ENCODE results near the gene MARK3.
A peak's percentile ranks its signal among the peaks of the same experiment; 100 is the strongest.

Gene MARK3

GRCh38 chr14:103526247-103526913 lies 141.2 kb downstream of the MARK3 start:
- Histone ChIP-seq H3K4me3 (ENCODE audit: low read depth, low read length) (no peak overlapping the region), H3K4me2 (ENCODE audit: low read length) (no peak overlapping the region), H3K9me3 (ENCODE audit: control insufficient read depth, low read length) (no peaks in the 10 kb centered on the region), H2AFZ (no peak overlapping the region), H3K4me1 (peaks cover 8% of the 10 kb centered on the region), H3K9ac (no peak overlapping the region), H3K79me2 (peaks cover 10% of the 10 kb centered on the region), H3K27me3 (ENCODE audit: control insufficient read depth, insufficient read depth, low read length) (no peaks in the 10 kb centered on the region), H3K27ac (no peak overlapping the region), H3K36me3 (ENCODE audit: control insufficient read depth, insufficient read depth, low read length) (no peaks in the 10 kb centered on the region)
- no peak for TF ChIP-seq CTCF (IDR thresholded peaks at IDR 0.05)

- no peaks in the 10 kb centered on the region for H3K9me3 ChIP-seq (ENCODE audit: control insufficient read depth, low read length)
- H3K79me2 ChIP-seq, result peaks cover 10% of the 10 kb centered on the region
- no peak overlapping the region for H3K9ac ChIP-seq
- H3K4me1 ChIP-seq, result peaks cover 8% of the 10 kb centered on the region
- no peak overlapping the region for H3K4me3 ChIP-seq (ENCODE audit: low read depth, low read length)
- no peak overlapping the region for H3K27ac ChIP-seq
- H3K27me3 ChIP-seq (ENCODE audit: control insufficient read depth, insufficient read depth, low read length), result no peaks in the 10 kb centered on the region
- H3K36me3 ChIP-seq (ENCODE audit: control insufficient read depth, insufficient read depth, low read length), result no peaks in the 10 kb centered on the region
- TF ChIP-seq CTCF (IDR thresholded peaks at IDR 0.05), result no peak
- no peak overlapping the region for H2AFZ ChIP-seq
- no peak overlapping the region for H3K4me2 ChIP-seq (ENCODE audit: low read length)
Measured at GRCh38 chr14:103526914-103527248, 141.7 kb downstream of the MARK3 start.

GRCh38 chr14:103527408-103528145 lies 142.4 kb downstream of the MARK3 start:
- Histone ChIP-seq H3K27me3 (ENCODE audit: control insufficient read depth, insufficient read depth, low read length) (no peaks in the 10 kb centered on the region), H3K4me3 (ENCODE audit: low read depth, low read length) (peak overlapping the region; percentile 97), H3K9ac (no peak overlapping the region), H3K27ac (peak overlapping the region; percentile 99), H3K4me1 (peaks cover 8% of the 10 kb centered on the region), H3K36me3 (ENCODE audit: control insufficient read depth, insufficient read depth, low read length) (no peaks in the 10 kb centered on the region), H3K79me2 (peaks cover 10% of the 10 kb centered on the region), H3K4me2 (ENCODE audit: low read length) (peak overlapping the region; percentile 95), H2AFZ (no peak overlapping the region), H3K9me3 (ENCODE audit: control insufficient read depth, low read length) (no peaks in the 10 kb centered on the region)
- no peak for TF ChIP-seq CTCF (IDR thresholded peaks at IDR 0.05)

- H3K9ac ChIP-seq, result peak overlapping the region; percentile 84
- H3K4me3 ChIP-seq (ENCODE audit: low read depth, low read length), result peak overlapping the region; percentile 97
- H3K4me1 ChIP-seq, result peaks cover 8% of the 10 kb centered on the region
- H3K27me3 ChIP-seq (ENCODE audit: control insufficient read depth, insufficient read depth, low read length), result no peaks in the 10 kb centered on the region
- no peaks in the 10 kb centered on the region for H3K36me3 ChIP-seq (ENCODE audit: control insufficient read depth, insufficient read depth, low read length)
- TF ChIP-seq CTCF (IDR thresholded peaks at IDR 0.05), result no peak
- peak overlapping the region; percentile 99 for H3K27ac ChIP-seq
- H2AFZ ChIP-seq, result peak overlapping the region; percentile 89
- H3K4me2 ChIP-seq (ENCODE audit: low read length), result peak overlapping the region; percentile 95
- peaks cover 10% of the 10 kb centered on the region for H3K79me2 ChIP-seq
- H3K9me3 ChIP-seq (ENCODE audit: control insufficient read depth, low read length), result no peaks in the 10 kb centered on the region
Measured at GRCh38 chr14:103528146-103528586, 143.0 kb downstream of the MARK3 start.

Measured in parathyroid adenoma (tissue), 2 donors.